ENCODE measurements around the gene CCDC179. TPM values are rescaled to one million over a fixed set of nuclear protein-coding genes. Genes with fewer than 3 reads are reported as not detected.

The CCDC179 gene
- total RNA-seq, 1 experiment from 2014 or later: not detected

- DNase-seq: no peak
- intact Hi-C loops (cut with micrococcal nuclease; ENCODE audit: unreplicated experiment): no loop called here
- H3K4me3 Mint-ChIP-seq (ENCODE audit: low read depth, unreplicated experiment): peak overlapping the region; percentile 85
- no TSS peak for BruUV-seq (replicated peaks)
- peaks cover 13% of the 10 kb centered on the region for H3K36me3 Mint-ChIP-seq (ENCODE audit: insufficient read depth, unreplicated experiment)
- no peak for TF ChIP-seq CTCF (IDR thresholded peaks at IDR 0.05; ENCODE audit: unreplicated experiment)
- H3K27ac Mint-ChIP-seq (ENCODE audit: unreplicated experiment): peak overlapping the region; percentile 80
- peaks cover 12% of the 10 kb centered on the region for H3K4me1 Mint-ChIP-seq (ENCODE audit: low read depth, unreplicated experiment)
- no peaks in the 10 kb centered on the region for H3K9me3 Mint-ChIP-seq (ENCODE audit: low read depth, unreplicated experiment)
- CTCF ChIA-PET: interaction anchor here (0.5 to 1.9 kb wide), 11 partner anchors 38 to 1080 kb away, joined by 3 to 7 read pairs (median 4); no protein-coding TSS in a partner anchor
- H3K27me3 Mint-ChIP-seq (ENCODE audit: unreplicated experiment): no peaks in the 10 kb centered on the region
Measured at GRCh38 chr11:22830082-22830414, 30.2 kb downstream of the CCDC179 start.

- Mint-ChIP-seq H3K27me3 (ENCODE audit: unreplicated experiment) (no peaks in the 10 kb centered on the region), H3K4me3 (ENCODE audit: low read depth, unreplicated experiment) (peak within 1 kb of the TSS; percentile 85), H3K4me1 (ENCODE audit: low read depth, unreplicated experiment) (peaks cover 12% of the 10 kb centered on the region), H3K36me3 (ENCODE audit: insufficient read depth, unreplicated experiment) (peaks cover 13% of the 10 kb centered on the region), H3K9me3 (ENCODE audit: low read depth, unreplicated experiment) (no peaks in the 10 kb centered on the region), H3K27ac (ENCODE audit: unreplicated experiment) (peak within 1 kb of the TSS; percentile 80)
- DNase-seq: peak; percentile 98
- CTCF ChIA-PET: interaction anchor here (0.5 to 1.9 kb wide), 13 partner anchors 37 to 1562 kb away, joined by 3 to 7 read pairs (median 3); no protein-coding TSS in a partner anchor
- BruUV-seq (replicated peaks): no TSS peak
- intact Hi-C loops (cut with micrococcal nuclease; ENCODE audit: unreplicated experiment): loop anchor here (1.0 to 2.0 kb wide), 2 partner anchors 37 to 41 kb away; no protein-coding TSS in a partner anchor
- TF ChIP-seq CTCF (IDR thresholded peaks at IDR 0.05; ENCODE audit: unreplicated experiment): peak; percentile 75
Measured at GRCh38 chr11:22829231-22830081, 30.8 kb downstream of the CCDC179 start, which contains the start of gene SVIP. SVIP (minus strand) TSS chr11:22829801; CDS start chr11:22829748, 53 bp downstream.

GRCh38 chr11:22828373-22828772 lies 31.9 kb downstream of the CCDC179 start:
- no TSS peak for BruUV-seq (replicated peaks)
- DNase-seq: no peak
- CTCF ChIA-PET: no interaction called here
- Mint-ChIP-seq H3K36me3 (ENCODE audit: insufficient read depth, unreplicated experiment) (peaks cover 13% of the 10 kb centered on the region), H3K27ac (ENCODE audit: unreplicated experiment) (peak overlapping the region; percentile 43), H3K4me1 (ENCODE audit: low read depth, unreplicated experiment) (peaks cover 11% of the 10 kb centered on the region), H3K9me3 (ENCODE audit: low read depth, unreplicated experiment) (no peaks in the 10 kb centered on the region), H3K27me3 (ENCODE audit: unreplicated experiment) (no peaks in the 10 kb centered on the region), H3K4me3 (ENCODE audit: low read depth, unreplicated experiment) (peak overlapping the region; percentile 85)
- intact Hi-C loops (cut with micrococcal nuclease; ENCODE audit: unreplicated experiment): loop anchor here (2.0 kb wide), 1 partner anchor 36 kb away; no protein-coding TSS in a partner anchor
- TF ChIP-seq CTCF (IDR thresholded peaks at IDR 0.05; ENCODE audit: unreplicated experiment): no peak

- Mint-ChIP-seq H3K27me3 (ENCODE audit: unreplicated experiment) (no peaks in the 10 kb centered on the region), H3K4me1 (ENCODE audit: low read depth, unreplicated experiment) (no peaks in the 10 kb centered on the region)
Measured at GRCh38 chr11:22822203-22822602, 38.1 kb downstream of the CCDC179 start.

More at GRCh38 chr11:22822203-22822602, 38.1 kb downstream of the CCDC179 start:
- no peak for DNase-seq
- no TSS peak for BruUV-seq (replicated peaks)
- H3K36me3 Mint-ChIP-seq (ENCODE audit: insufficient read depth, unreplicated experiment): no peaks in the 10 kb centered on the region
- H3K27ac Mint-ChIP-seq (ENCODE audit: unreplicated experiment): no peak overlapping the region
- CTCF ChIA-PET: no interaction called here
- no peak overlapping the region for H3K4me3 Mint-ChIP-seq (ENCODE audit: low read depth, unreplicated experiment)
- TF ChIP-seq CTCF (IDR thresholded peaks at IDR 0.05; ENCODE audit: unreplicated experiment): no peak
- intact Hi-C loops (cut with micrococcal nuclease; ENCODE audit: unreplicated experiment): no loop called here
- no peaks in the 10 kb centered on the region for H3K9me3 Mint-ChIP-seq (ENCODE audit: low read depth, unreplicated experiment)
